HCT116 (cell line): ENCODE measurements around the gene PCBP3. TPM values are rescaled to one million over a fixed set of nuclear protein-coding genes. Genes with fewer than 3 reads are reported as not detected.

Experiments
- ATAC-seq: fragments of 200-7000 bp; cut with Tn5 transposase; 2 replicates; pipeline ENCODE4 v1.9.1; 2020; ENCODE audit warnings: mild to moderate bottlenecking, moderate library complexity
- BruUV-seq: library from RNA; stranded (reverse); fragments of 400-500 nt; replicated peaks from 2 replicates; lab custom pipeline; 2021; lab: Mats Ljungman, UMichigan
- CTCF ChIA-PET: fragments of 300-600 bp; sonication (Branson Sonifier 250); formaldehyde crosslinking; loops from one replicate; lab custom pipeline; 2021; ENCODE audit warnings: antibody characterized with exemption; lab: Charles Lee
- POLR2A ChIA-PET: fragments of 300-600, 350-600 bp; sonication (Branson Sonifier 250); formaldehyde crosslinking; loops from one replicate; lab custom pipeline; 2021; ENCODE audit warnings: antibody characterized with exemption; lab: Charles Lee
- RAD21 ChIA-PET, 2 experiments: fragments of 300-600 bp; sonication (Branson Sonifier 250); formaldehyde crosslinking; loops; one replicate each; lab custom pipeline; 2023; ENCODE audit warnings: low total read pairs in 2 of 2; ENCODE audit not compliant: uncharacterized antibody in 2 of 2, unreplicated experiment in 2 of 2, low non-redundant PET in 1 of 2; lab: Charles Lee
- DNase-seq: peaks from one replicate; pipeline ENCODE4 v3.0.0-alpha.2; 2010; ENCODE audit warnings: low read depth, low spot score
- H2AFZ ChIP-seq: fragments of 200-600 bp; shearing (Covaris generic), sonication (generic); 2 replicates; pipeline ENCODE4 v1.6.1; 2017; ENCODE audit warnings: low read depth, mixed run types, mixed read lengths, antibody characterized with exemption, low read length; ENCODE audit not compliant: poor library complexity, severe bottlenecking
- H3K27ac ChIP-seq: 2 replicates; pipeline ENCODE4 v1.5.1; 2012; ENCODE audit warnings: low read depth, low read length
- H3K27me3 ChIP-seq: fragments of 200-600 bp; sonication (generic); 2 replicates; pipeline ENCODE4 v1.6.1; 2016; ENCODE audit warnings: mixed run types, low read length, mixed read lengths; ENCODE audit not compliant: insufficient read depth
- H3K36me3 ChIP-seq, 2 experiments: fragments of 200-500 bp in 1 of 2; fragments of 200-600 bp in 1 of 2; sonication (Bioruptor generic) in 1 of 2; sonication (generic) in 1 of 2; 2 replicates each; pipeline versions ENCODE4 v1.5.1 to v1.6.1; 2014 to 2016; ENCODE audit warnings: low read length in 2 of 2, inconsistent platforms in 1 of 2, mixed read lengths in 1 of 2, mixed run types in 1 of 2; ENCODE audit not compliant: insufficient read depth in 2 of 2, control insufficient read depth in 1 of 2
- H3K4me1 ChIP-seq, 2 experiments: fragments of 200-600 bp in 1 of 2; sonication (generic) in 1 of 2; 2 replicates each; pipeline versions ENCODE4 v1.5.1 to v1.6.1; 2012 to 2017; ENCODE audit warnings: low read length in 2 of 2, inconsistent platforms in 1 of 2, mild to moderate bottlenecking in 1 of 2, mixed read lengths in 1 of 2, mixed run types in 1 of 2, moderate library complexity in 1 of 2; ENCODE audit not compliant: insufficient read depth in 2 of 2, control insufficient read depth in 1 of 2
- H3K4me2 ChIP-seq: fragments of 200-600 bp; sonication (generic); 2 replicates; pipeline ENCODE4 v1.6.1; 2017; ENCODE audit warnings: mixed run types, low read length, mixed read lengths
- H3K4me3 ChIP-seq, 2 experiments: fragments of 200-600 bp in 1 of 2; sonication (generic) in 1 of 2; replicated peaks in 1 of 2; 2 replicates each; pipeline ENCODE4 v1.5.1; 2011 to 2016; ENCODE audit warnings: low read length in 2 of 2, control low read depth in 1 of 2, low read depth in 1 of 2, mild to moderate bottlenecking in 1 of 2, mixed read lengths in 1 of 2, mixed run types in 1 of 2
- H3K79me2 ChIP-seq: fragments of 200-600 bp; sonication (generic); 2 replicates; pipeline ENCODE4 v1.6.1; 2017; ENCODE audit warnings: mild to moderate bottlenecking, mixed run types, low read length, moderate library complexity, mixed read lengths; ENCODE audit not compliant: insufficient read depth
- H3K9ac ChIP-seq: fragments of 200-600 bp; sonication (generic); 2 replicates; pipeline ENCODE4 v1.6.1; 2016; ENCODE audit warnings: low read length, mixed read lengths
- H3K9me2 ChIP-seq: fragments of 200-600 bp; sonication (generic), shearing (Covaris generic); 2 replicates; pipeline ENCODE4 v1.6.1; 2017; ENCODE audit warnings: mixed run types, mild to moderate bottlenecking, moderate library complexity; ENCODE audit not compliant: insufficient read depth
- H3K9me3 ChIP-seq, 2 experiments: fragments of 200-500 bp in 1 of 2; fragments of 200-600 bp in 1 of 2; sonication (Bioruptor generic) in 1 of 2; sonication (generic) in 1 of 2; 2 replicates each; pipeline ENCODE4 v1.6.1; 2014 to 2017; ENCODE audit warnings: low read length in 2 of 2, mixed read lengths in 2 of 2, inconsistent platforms in 1 of 2, low read depth in 1 of 2, mild to moderate bottlenecking in 1 of 2, mixed run types in 1 of 2, moderate library complexity in 1 of 2; ENCODE audit not compliant: control insufficient read depth in 1 of 2, insufficient read depth in 1 of 2
- H4K20me1 ChIP-seq: fragments of 200-600 bp; sonication (generic), shearing (Covaris generic); 2 replicates; pipeline ENCODE4 v1.6.1; 2017; ENCODE audit warnings: mixed run types, mild to moderate bottlenecking, moderate library complexity; ENCODE audit not compliant: insufficient read depth
- EZH2 ChIP-seq: fragments of 200-600 bp; sonication (generic); IDR thresholded peaks from 2 replicates; pipeline ENCODE4 v1.6.1; 2017; ENCODE audit warnings: antibody characterized with exemption, mixed run types
- EZH2phosphoT487 ChIP-seq: fragments of 200-600 bp; IDR thresholded peaks from 2 replicates; pipeline ENCODE4 v1.6.1; 2018; ENCODE audit warnings: antibody characterized with exemption, borderline replicate concordance
- POLR2AphosphoS5 ChIP-seq: IDR thresholded peaks from 2 replicates; pipeline ENCODE4 v1.6.1; 2011; ENCODE audit warnings: mild to moderate bottlenecking, low read depth, low read length, moderate library complexity
- RAD21 ChIP-seq: IDR thresholded peaks from 2 replicates; pipeline ENCODE4 v1.6.1; 2012; ENCODE audit warnings: low read depth, mild to moderate bottlenecking
- SIN3A ChIP-seq: IDR thresholded peaks from 2 replicates; pipeline ENCODE4 v1.6.1; 2012; ENCODE audit warnings: low read depth
- TCF7L2 ChIP-seq: IDR thresholded peaks from 2 replicates; pipeline ENCODE4 v1.7.0; 2011; ENCODE audit warnings: borderline replicate concordance, inconsistent platforms; ENCODE audit not compliant: insufficient read depth, insufficient read length; ENCODE audit errors: extremely low read depth
- YY1 ChIP-seq: IDR thresholded peaks from 2 replicates; pipeline ENCODE4 v1.6.1; 2011; ENCODE audit warnings: low read length, low read depth, moderate library complexity, mild to moderate bottlenecking; ENCODE audit not compliant: insufficient replicate concordance; ENCODE audit errors: extremely low read depth
- ZNF274 ChIP-seq: fragments of 200-500 bp; sonication (Bioruptor generic); IDR thresholded peaks from 2 replicates; pipeline ENCODE4 v1.6.1; 2014; ENCODE audit warnings: mild to moderate bottlenecking, low read depth, low read length, inconsistent platforms
- intact Hi-C: fragments of 100-400 bp; cut with micrococcal nuclease; formaldehyde crosslinking; loops from 2 replicates; pipeline ENCODE4 v1.10.0; 2022
- total RNA-seq: library from RNA; stranded (reverse); gene quantifications from one replicate; pipeline ENCODE4 v1.2.1, GENCODE V29; 2021; ENCODE audit not compliant: unreplicated experiment
- TF ChIP-seq, protein P1 (sequence below): IDR thresholded peaks from 2 replicates; pipeline ENCODE4 v1.6.1; 2011; ENCODE audit warnings: mild to moderate bottlenecking, low read length, moderate library complexity; ENCODE audit not compliant: insufficient replicate concordance; ENCODE audit errors: extremely low read depth

The PCBP3 gene
- total RNA-seq, 1 experiment from 2014 or later: 3.1 TPM

DNA sequence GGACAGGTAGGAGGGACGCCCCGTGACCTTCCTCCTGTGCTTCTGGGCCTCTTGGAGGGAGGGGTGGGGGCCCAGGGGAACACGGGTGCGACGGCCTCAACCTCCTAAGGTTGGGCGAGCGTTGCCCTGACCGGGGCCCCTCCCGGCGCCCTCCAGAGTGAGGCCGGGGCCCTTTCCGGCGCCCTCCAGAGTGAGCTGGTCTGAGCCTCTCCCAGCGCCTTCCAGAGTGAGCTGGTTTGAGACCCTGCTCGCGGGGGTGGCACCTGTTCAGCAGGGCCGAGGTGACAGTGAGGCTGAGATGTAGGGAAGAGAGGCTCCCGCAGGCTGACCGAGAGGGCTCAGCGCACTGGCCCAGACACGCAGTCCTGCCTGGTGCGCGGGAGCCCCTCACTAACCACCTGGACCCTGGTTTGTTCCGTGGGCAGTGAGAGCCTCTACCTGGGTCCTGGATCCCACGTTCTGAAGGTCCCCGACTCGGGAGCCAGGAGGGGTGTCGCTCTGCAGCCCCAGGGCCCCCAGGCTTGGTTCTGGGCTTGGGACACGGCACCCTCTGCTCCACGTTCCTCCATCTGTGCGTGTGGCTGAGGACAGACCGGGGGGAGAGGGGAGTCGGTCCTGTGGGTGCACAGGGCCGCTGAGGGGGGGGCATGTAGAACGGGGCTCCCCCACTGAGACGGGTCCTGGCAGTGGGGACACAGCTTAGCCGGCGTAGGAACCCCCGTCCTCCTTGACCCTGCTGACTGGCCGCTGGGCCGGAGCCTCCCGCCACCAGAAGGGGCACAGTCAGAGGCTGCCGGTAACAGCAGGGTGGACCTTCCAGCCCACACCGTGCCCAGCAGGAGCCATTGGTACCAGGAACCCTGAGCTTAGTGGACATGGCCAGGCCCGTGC, 339.5 kb downstream of the PCBP3 start:
- Histone ChIP-seq H3K9me2 (no peaks in the 10 kb centered on the region), H3K9ac (peak overlapping the region; percentile 83), H3K4me2 (peak overlapping the region; percentile 95), H2AFZ (no peak overlapping the region), H3K4me3 (peak overlapping the region; percentile 76 to 82), H3K4me1 (peaks cover 3 to 35% of the 10 kb centered on the region in 2 experiments; a peak in 3 of 4 replicates), H3K79me2 (no peaks in the 10 kb centered on the region; the same call in 1 of the 2 replicates), H3K36me3 (peaks cover 0 to 11% of the 10 kb centered on the region in 2 experiments; a peak in 2 of 4 replicates), H3K27ac (peak overlapping the region; percentile 90; the same call in 1 of the 2 replicates), H3K9me3 (no peaks in the 10 kb centered on the region), H4K20me1 (no peaks in the 10 kb centered on the region), H3K27me3 (no peaks in the 10 kb centered on the region)
- no peak for ATAC-seq
- no TSS peak for BruUV-seq
- TF ChIP-seq POLR2AphosphoS5 (no peak), SIN3A (no peak), YY1 (no peak), RAD21 (no peak), TCF7L2 (no peak), EZH2 (no peak), ZNF274 (no peak), EZH2phosphoT487 (no peak)
- TF ChIP-seq, protein P1, sequence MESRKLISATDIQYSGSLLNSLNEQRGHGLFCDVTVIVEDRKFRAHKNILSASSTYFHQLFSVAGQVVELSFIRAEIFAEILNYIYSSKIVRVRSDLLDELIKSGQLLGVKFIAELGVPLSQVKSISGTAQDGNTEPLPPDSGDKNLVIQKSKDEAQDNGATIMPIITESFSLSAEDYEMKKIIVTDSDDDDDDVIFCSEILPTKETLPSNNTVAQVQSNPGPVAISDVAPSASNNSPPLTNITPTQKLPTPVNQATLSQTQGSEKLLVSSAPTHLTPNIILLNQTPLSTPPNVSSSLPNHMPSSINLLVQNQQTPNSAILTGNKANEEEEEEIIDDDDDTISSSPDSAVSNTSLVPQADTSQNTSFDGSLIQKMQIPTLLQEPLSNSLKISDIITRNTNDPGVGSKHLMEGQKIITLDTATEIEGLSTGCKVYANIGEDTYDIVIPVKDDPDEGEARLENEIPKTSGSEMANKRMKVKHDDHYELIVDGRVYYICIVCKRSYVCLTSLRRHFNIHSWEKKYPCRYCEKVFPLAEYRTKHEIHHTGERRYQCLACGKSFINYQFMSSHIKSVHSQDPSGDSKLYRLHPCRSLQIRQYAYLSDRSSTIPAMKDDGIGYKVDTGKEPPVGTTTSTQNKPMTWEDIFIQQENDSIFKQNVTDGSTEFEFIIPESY: no peak
- CTCF ChIA-PET: no interaction called here
- POLR2A ChIA-PET: no interaction called here
- intact Hi-C loops: no loop called here
- DNase-seq: no peak
- RAD21 ChIA-PET: no interaction called here
